Skeletal muscle cell (primary cell): ENCODE measurements around the gene ENTPD6.
"Not testable (repeated sequence)": the region's sequence is repeated elsewhere in the genome, so short reads cannot be mapped to it uniquely, and the experiment has no call there.

Experiments used
- DNase-seq: peaks from one replicate; pipeline ENCODE4 v3.0.0-alpha.2; 2010; ENCODE audit warnings: low read depth
- H3K4me3 ChIP-seq: 2 replicates; pipeline ENCODE4 v1.5.1; 2011; ENCODE audit warnings: low read depth, mild to moderate bottlenecking, control low read depth, low read length, moderate library complexity

ENTPD6 gene

DNA sequence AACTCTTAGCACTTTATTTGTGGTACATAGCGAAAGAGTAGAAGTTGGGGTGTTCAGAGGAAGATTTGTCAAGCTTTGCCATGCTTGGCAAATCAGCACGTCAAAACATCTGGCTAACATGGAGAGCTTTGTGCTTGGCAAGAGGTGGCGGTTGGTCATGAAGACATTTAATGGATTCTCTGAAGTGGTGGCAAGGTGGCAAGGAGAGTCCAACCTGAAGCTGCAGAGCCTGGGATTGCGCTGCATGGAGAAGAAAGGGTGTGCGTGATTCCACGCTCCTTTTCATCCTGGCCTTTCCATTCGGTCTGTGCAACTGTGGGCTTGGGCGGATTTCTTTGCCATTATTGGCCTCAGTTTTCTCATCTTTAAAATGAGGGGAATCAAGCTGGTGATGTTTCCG is 55.5 kb downstream of the ENTPD6 start:
- peak overlapping the region; percentile 75 for H3K4me3 ChIP-seq
- no peak for DNase-seq

DNA sequence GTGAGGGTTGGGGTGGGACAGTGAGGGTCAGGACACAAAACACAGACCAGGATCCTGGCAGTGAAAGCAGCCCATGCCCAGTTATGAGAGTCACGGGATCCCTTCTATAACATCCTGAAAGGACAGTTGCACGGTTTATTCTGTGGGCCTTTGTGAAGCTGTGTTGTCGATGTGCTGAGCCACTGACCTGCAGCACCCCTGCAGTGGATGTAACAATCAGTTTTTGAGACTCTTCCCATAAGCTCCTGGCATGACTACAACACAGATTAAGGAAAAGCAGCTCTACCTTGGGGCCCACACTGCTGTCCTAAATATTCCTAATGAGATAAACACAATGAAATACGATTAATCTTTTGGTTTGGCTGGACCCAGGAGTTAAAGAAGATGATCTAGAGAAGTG is 56.0 kb downstream of the ENTPD6 start:
- H3K4me3 ChIP-seq: peak overlapping the region; percentile 75
- no peak for DNase-seq

DNA sequence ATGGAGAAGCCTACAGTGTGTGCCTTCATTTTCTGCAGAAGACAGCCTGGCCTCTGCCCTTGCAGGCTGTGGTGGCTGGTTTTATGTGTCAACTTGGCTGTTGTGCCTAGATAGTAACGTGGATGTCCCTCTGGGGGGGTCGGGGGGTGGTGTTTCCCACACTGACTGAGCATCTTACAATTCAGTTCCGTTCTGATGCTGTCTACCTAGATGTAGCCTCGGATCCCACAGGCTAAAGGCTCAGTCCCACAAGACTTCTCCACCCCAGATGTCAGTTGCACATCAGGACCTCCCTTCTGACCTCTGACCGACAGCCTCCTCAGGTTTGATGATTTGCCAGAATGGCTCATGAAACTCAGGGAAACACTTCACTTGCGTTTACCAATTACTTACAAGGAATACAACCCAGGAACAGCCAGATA is 56.7 kb downstream of the ENTPD6 start:
- H3K4me3 ChIP-seq: peak overlapping the region; percentile 75
- DNase-seq: no peak

DNA sequence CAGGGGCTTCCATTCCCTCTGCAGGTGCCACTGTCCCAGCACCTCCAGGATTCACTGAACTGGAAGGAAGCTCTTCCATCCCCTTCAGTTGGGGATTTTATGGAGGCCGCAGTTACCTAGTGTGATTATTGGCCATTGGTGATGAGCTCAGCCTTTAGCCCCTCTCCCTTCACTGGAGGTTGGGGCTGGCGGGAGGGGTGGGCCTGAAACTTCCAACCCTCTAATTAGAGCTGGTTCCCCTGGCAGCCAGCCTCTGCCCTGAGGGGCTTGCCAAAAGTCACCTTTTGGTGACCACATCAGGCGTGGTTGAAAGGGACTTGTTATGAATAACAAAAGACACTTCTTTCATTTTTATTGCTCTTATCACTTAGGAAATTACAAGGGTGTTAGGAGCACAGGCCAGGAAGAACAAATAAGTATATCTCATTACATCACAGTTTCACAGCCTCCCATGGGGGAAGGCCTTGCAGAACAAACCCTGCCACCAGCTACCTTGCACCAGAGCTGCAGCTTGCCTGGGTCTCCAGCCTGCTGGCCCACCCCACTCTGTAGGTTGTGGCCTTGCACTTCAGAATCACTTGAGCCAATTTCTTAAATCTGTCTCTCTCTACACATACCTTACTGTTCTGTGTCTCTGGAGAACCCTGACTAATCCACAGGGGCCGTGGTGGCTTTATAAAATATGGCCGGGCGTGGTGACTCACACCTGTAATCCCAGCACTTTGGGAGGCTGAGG is 57.3 kb downstream of the ENTPD6 start:
- H3K4me3 ChIP-seq: peak overlapping the region; percentile 75
- no peak for DNase-seq

DNA sequence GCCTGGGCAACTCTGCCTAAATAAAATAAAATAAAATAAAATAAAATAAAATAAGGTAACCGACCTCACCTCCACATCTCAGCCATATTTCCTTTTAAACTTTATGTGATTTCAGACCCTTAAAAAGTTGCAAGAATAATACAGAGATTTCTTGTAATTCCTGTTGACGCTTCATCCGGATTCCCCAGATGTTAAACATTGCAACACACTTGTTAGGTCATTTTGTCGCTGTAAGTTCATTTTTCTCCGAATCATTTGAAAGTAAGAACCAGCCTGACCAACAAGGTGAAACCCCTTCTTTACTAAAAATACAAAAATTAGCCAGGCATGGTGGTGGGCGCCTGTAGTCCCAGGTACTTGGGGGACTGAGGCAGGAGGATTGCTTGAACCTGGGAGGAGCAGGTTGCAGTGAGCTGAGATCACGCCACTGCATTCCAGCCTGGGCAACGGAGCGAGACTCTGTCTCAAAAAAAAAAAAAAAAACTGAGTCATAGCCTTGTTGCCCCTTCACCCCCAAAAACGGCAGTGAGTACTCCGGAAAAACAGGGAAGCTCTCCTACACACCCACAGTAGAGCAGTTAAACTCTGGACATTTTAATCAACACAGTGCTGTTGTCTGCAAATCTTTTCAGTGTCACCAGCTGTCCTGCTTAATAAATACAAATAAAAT is 58.2 kb downstream of the ENTPD6 start:
- no peak for DNase-seq
- no peak overlapping the region for H3K4me3 ChIP-seq

DNA sequence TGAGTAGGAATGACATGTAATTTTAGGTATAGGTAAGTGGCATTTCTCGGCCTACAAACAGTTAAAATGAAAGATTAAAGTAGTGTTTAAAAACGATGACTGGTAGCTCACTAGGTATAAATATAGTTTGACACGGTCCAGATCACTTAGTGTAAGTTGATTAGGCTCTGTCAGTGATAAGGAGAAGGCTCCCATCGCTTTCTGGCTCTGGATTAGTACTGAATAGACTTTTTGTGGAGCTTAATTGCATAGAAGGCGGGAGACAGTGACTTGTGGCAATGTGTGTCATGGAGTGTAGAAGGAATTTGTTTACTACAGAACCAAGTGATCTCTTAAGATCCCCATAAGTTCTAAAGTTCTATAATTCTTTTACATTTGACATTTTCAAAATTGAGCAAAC is 59.1 kb downstream of the ENTPD6 start:
- DNase-seq: no peak
- no peak overlapping the region for H3K4me3 ChIP-seq

DNA sequence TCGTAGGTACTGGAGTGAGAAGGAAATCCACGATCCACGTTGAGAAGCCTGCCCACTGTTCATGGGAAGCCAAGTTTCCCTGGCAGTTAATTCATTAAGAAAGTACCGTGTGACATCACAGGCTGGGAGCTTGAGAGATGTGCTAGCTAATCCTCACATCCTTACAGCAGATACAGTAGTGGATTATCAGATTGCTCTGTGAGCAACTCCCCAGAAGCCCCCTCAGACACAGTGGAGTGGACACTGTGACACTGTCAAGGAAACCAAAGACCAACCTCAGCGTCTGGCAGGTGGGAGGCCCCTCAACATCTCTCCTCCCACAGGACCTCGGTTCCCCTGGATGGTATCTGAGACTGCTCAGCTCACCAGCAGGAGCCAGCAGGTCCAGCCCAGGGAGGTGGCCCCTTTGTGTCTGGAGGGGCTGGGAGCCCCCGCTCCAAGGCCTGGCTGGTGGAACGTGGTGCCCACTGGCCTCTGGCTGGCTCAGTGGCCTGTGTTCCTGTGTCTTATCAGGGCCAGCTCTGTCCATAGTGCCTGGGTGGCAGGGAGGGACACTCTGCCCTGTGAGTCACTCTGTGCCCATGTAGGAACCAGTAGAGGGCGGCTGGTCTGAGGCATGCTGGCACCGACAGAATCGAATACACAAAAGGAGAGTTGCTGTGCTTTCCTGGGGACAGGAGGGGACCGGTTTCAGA is 59.6 kb downstream of the ENTPD6 start:
- H3K4me3 ChIP-seq: no peak overlapping the region
- no peak for DNase-seq

DNA sequence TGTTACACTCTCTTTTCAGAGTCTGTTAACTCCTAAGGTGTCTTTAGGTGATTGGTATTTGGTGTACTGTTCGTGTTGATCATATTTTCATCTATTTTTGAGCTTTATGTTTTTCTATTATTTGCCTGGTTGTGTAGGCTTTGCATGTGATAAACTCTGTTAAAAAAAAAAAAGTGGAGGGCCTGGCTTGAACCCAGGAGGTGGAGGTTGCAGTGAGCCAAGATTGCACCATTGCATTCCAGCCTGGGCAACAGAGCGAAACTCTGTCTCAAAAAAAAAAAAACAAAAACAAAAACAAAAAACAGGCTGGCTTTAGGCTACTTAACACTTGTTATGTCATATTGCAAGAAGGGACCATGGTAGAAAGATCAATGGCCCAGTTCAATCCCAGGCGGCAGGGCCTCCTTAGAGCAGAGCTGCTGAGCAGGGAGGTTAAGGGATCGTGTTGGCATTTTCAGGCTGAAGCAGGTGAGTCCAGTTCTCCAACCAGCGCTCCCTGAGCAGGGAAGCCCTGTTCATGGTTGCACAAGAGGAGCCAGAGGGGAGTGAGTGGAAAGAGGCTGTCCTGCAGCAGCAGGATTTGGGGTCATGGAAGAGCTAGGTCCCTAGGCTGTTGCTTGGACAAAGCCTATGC is 60.8 kb downstream of the ENTPD6 start:
- DNase-seq: no peak
- H3K4me3 ChIP-seq: no peak overlapping the region

DNA sequence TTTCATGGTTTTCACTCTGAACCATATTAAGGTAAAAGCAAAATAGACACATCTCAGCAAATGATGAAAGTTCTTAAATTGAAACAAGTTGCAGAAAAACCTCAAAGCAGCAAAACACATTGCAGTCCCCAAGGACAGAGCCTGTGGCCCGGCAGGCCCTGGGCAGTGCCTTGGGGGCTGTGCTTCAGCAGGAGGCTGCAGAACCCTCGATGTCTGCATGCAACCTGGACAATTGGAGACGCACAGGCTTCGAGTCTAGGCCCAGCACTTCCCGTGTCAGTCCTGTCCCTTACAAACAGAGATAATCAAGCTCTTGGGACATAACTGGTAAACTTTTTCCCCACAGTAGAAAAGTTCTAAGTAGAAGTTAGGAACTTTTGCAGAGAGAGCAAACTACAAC is 61.6 kb downstream of the ENTPD6 start:
- no peak overlapping the region for H3K4me3 ChIP-seq
- DNase-seq: no peak

DNA sequence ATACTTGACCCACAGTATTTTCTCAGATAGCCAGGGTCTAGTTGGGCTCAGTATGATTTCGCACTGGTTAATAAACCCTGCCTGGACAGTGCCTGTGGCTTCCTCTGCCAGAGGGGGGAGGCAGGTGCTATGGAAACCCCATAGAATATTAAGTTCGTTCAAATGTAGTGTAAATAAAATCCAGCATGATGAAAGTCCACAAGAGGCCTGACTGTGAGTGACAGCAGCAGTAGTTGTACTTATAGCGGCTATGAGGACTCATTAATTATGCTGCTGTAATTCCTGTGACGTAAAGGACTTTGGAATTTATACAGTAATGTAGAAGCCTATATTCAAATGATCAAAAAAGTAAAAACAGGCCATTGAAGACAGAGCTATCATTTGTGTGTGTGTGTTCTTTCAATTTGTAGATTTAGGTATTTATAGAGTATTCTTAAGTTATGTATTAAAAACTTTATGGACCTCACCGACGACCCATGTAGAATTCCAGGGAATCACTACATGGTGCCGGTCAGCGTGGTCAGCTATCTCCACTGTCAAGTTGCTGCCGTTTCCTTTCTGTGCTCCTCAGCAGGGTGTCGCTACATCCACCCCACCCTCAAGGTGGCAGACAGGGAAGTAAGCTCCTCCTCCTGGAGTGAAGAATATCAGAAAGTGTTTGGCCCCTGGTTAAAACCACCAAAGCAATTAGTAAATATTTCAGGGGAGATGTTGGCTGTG is 62.4 kb downstream of the ENTPD6 start:
- DNase-seq: no peak

DNA sequence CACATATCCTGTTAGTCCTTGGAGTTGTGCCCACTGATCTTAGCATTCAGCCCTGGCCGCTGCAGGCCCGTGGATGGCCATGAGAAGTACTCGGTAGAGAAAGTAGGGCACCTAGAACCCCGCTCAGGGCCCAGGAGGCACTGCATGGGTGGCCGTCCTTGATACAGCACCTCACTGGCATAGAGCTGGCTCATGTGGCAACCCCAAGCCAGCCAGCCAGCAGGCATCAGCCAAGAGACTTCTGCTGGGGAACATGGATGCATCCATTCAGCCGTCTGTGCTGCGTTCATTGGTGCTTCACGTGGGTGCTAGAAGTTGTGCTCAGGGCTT is 62.9 kb downstream of the ENTPD6 start:
- H3K4me3 ChIP-seq: no peak overlapping the region
- no peak for DNase-seq

More for the DNA sequence above, 62.4 kb downstream of the ENTPD6 start:
- no peak overlapping the region for H3K4me3 ChIP-seq

DNA sequence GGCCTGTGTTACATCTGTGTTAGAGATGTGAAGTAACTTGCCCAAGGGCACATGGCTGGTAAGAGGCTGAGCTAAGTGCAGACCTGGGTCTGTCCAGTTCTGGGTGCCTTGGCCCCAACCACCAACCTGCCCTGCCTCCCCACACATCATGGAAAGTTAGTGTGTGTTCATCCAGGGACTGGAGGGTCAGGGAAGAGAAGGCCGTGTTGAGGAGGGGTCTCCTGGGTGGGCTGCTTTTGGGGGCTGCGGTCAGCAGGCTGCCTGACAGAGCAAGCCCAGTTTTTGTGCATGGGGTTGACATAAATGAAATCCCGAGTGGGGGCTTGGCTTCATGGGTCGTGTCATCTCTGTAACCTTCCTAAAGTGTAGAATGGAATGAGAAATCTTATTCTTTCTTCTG is 63.3 kb downstream of the ENTPD6 start:
- no peak for DNase-seq
- no peak overlapping the region for H3K4me3 ChIP-seq

DNA sequence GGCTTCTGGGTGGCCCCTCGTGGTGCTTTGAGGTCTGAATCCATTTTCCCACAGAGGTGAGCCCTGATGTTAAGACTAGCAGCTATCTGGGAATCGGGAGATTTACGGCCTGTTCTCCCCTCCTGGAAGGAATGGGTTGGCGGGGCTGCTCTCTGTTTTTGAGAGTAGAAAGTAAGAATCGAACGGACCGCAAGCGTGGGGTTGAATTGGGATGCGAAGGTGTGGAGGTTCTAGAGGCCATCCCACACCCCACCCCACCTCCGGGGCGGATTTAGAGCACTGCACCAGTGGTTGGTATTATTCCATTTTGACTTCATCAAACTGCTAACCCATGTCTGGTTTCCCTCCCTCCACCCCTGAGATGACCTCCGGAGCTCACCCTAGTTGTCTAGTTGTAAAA is 63.8 kb downstream of the ENTPD6 start:
- H3K4me3 ChIP-seq: no peak overlapping the region
- DNase-seq: no peak

DNA sequence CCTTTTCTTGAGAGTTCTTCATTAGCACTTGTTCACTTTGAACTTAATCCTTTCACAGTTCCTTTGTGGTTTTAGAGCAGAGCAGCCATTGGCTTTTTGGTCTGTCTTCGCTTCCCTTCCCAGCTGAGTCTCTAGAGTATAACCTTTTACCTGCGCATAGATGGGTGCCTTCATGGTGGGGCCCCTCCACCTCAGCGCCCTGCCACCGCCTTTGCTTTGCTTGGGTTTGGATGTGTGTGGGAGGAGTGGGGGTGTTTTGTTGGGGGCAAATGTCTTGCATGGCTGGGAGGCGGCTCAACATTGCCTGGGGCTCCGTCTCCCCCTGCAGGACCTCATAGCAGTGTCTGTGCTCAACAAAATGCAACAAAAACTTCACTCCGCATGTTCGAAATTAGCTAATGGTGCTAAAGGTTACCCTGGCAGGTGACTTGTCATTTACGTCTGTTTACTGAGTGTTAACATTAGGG is 64.3 kb downstream of the ENTPD6 start:
- no peak overlapping the region for H3K4me3 ChIP-seq
- no peak for DNase-seq

DNA sequence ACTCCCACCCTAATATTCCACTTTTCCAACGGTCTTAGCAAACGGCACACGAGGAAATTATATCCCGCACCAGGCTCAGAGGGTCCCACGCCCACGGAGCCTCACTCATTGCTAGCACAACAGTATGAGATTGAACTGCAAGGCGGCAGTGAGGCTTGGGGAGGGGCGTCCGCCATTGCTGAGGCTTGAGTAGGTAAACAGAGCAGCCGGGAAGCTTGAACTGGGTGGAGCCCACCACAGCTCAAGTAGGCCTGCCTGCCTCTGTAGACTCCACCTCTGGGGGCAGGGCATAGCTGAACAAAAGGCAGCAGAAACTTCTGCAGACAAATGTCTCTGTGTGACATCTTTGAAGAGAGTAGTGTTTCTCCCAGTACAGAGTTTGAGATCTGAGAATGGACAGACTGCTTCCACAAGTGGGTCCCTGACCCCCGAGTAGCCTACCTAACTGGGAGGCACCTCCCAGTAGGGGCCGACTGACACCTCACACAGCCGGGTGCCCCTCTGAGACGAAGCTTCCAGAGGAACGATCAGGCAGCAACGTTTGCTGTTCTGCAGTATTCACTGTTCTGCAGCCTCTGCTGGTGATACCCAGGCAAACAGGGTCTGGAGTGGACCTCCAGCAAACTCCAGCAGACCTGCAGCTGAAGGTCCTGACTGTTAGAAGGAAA is 65.4 kb downstream of the ENTPD6 start:
- not testable (repeated sequence) for DNase-seq, H3K4me3 ChIP-seq

DNA sequence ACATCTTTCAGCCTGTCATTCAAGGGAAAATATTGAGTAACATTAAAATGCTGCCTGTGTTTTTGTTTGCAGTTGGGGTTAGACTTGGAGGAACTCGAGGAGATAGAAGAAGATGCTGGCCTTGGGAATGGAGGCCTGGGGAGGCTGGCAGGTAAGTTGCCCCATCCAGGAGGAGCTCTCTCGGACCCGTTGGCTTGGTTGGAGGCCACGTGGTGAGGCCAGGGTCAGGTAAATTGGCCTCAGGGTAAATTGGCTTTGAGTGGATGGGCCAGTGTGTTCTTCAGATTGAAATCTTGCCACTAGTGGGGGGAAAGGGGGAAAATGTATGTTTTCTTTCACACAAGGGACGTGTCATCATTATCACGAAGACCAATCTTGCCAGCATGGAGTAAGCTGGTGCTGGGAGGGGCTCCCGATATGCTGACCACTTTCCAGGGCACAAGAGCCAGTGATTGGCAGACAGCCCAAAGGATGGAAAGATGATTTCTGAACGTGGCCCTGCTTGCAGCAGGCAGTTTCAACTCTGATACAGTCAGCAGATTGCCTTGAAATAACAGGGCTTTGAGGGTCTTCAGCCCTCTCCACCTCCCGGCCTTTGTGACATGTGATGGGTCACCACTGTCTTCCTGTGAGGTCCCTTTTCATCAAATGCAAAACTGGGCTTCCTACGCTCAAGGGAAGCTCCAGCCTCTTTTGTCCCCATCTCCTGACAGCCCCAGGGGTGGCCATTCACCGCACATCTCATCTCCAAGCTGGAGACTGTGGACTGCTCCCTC is 73.7 kb downstream of the ENTPD6 start:
- no peak overlapping the region for H3K4me3 ChIP-seq
- no peak for DNase-seq

DNA sequence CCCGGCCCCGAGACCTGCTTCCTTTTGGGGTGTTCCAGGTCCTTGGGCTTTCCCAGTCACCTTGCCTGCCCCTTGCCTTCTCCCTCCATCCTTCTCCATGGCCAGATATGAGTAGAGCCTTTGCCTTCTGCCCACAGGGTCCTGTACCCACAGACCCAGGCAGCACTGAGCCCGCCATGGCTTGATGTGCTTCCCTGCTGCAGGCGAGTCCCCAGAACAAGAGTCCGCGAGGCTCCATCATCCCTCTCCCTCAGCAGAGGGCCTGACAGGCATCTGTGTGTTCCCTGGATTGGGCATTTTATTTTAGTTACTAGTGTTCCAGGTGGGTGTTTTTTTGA is 74.3 kb downstream of the ENTPD6 start:
- no peak for DNase-seq
- no peak overlapping the region for H3K4me3 ChIP-seq

DNA sequence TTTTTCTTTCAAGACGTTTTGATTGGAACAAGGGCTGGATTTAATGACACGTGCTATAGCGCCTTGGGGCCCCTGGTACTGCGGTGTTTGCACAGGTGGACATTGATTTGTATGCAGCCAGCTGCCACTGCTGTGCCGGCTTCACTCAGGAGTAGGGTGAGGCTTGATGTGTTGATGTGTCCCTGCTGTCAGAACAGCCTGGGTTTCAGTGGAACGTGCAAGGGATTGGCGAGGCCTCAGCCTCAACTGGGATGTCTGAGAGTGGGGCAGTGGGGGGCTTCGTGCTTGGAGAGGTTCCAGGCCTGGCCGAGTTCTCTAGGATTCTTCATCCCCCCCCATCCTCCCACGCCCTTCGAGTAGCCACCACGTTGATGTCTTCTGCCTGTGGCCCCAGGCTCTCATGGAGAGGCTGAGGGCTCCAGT is 75.3 kb downstream of the ENTPD6 start:
- H3K4me3 ChIP-seq: no peak overlapping the region
- DNase-seq: no peak
